H1 (cell line): ENCODE measurements around the gene MYO16. TPM values are rescaled to one million over a fixed set of nuclear protein-coding genes. Genes with fewer than 3 reads are reported as not detected.

Experiments
- CHD7 ChIP-seq: fragments of 300-600 bp; sonication (generic); IDR thresholded peaks from 2 replicates; pipeline ENCODE4 v1.7.1; 2012; ENCODE audit warnings: low read length, moderate library complexity, mild to moderate bottlenecking, inconsistent platforms; ENCODE audit not compliant: insufficient replicate concordance
- KDM5A ChIP-seq: fragments of 200-600 bp; IDR thresholded peaks from 2 replicates; pipeline ENCODE4 v1.7.1; 2012; ENCODE audit warnings: mild to moderate bottlenecking, low read length, inconsistent platforms, mixed read lengths
- SIX5 ChIP-seq: IDR thresholded peaks from 2 replicates; pipeline ENCODE4 v1.6.1; 2011; ENCODE audit warnings: mild to moderate bottlenecking, low read depth, low read length
- SRF ChIP-seq: IDR thresholded peaks from 2 replicates; pipeline ENCODE4 v1.6.1; 2011; ENCODE audit warnings: mild to moderate bottlenecking, low read depth, low read length, moderate library complexity
- TBP ChIP-seq: IDR thresholded peaks from 2 replicates; pipeline ENCODE4 v1.6.1; 2011; ENCODE audit warnings: low read depth, low read length, improper control_type of control experiment
- polyA plus RNA-seq, 7 experiments: library from polyadenylated mRNA; depleted of rRNA in 3 of 7; stranded (reverse) in 5 of 7; unstranded in 2 of 7; fragments of >200 nt in 5 of 7; fragments of 200-250 nt in 2 of 7; gene quantifications; 1 replicate in 5 of 7; 2 replicates in 1 of 7; 4 replicates in 1 of 7; pipeline versions ENCODE4 v1.2.1 to v1.2.3, GENCODE V29; 2011 to 2013; ENCODE audit warnings: missing spikeins in 2 of 7, mixed read lengths in 2 of 7
- total RNA-seq: library from RNA; stranded (reverse); fragmentation: NEBNext Ultra II Directional; extraction: Animal tissue kit (Norgen Biotek cat#: 25700); gene quantifications from 2 replicates; pipeline ENCODE4 v1.2.1, GENCODE V29; 2021

The MYO16 gene
- total and polyA plus RNA-seq, 2 of the 8 experiments (the other 6 are each of a cell fraction or from before 2014, with no cell fraction given) = 0.02 to 0.22 TPM

GRCh38 chr13:108776650-108777049 lies 147.2 kb downstream of the MYO16 start (continued):
- TF ChIP-seq CHD7 (no peak), TBP (no peak), KDM5A (no peak), SIX5 (no peak), SRF (no peak)
- TF ChIP-seq, all 59 proteins: peak for 0
